Prostate gland (tissue), 2 donors: ENCODE results near the gene RAB6B.

Experiments
- CTCF ChIP-seq, 4 experiments: fragments of 200-600 bp in 2 of 4; fragments of 450-650 bp in 2 of 4; sonication (generic) in 2 of 4; IDR thresholded peaks; 1 replicate in 3 of 4; 2 replicates in 1 of 4; pipeline ENCODE4 v1.5.1; 2016 to 2019; ENCODE audit warnings: antibody characterized with exemption in 4 of 4, mild to moderate bottlenecking in 2 of 4, moderate library complexity in 2 of 4
- POLR2A ChIP-seq: fragments of 450-650 bp; IDR thresholded peaks from one replicate; pipeline ENCODE4 v1.6.1; 2016; ENCODE audit warnings: antibody characterized with exemption, mild to moderate bottlenecking

- no peak for TF ChIP-seq CTCF (IDR thresholded peaks at IDR 0.05)
- no peak for TF ChIP-seq POLR2A
These were observed 66.9 kb downstream of the RAB6B start for GRCh38 chr3:133828576-133829309.
